H1 (cell line): ENCODE measurements around the gene IL6ST. TPM values are rescaled to one million over a fixed set of nuclear protein-coding genes. Genes with fewer than 3 reads are reported as not detected.

Source experiments
- CTCF ChIA-PET: fragments of 300-600 bp; sonication (Branson Sonifier 250); formaldehyde crosslinking; loops from one replicate; lab custom pipeline; 2021; ENCODE audit not compliant: partially characterized antibody; lab: Charles Lee
- POLR2A ChIA-PET: fragments of 300-600 bp; sonication (Branson Sonifier 250); formaldehyde crosslinking; loops from one replicate; lab custom pipeline; 2021; ENCODE audit warnings: inconsistent platforms; ENCODE audit not compliant: partially characterized antibody; lab: Charles Lee
- DNase-seq, 2 experiments: peaks; one replicate each; pipeline versions ENCODE4 v3.0.0 to v3.0.0-alpha.2; 2010 to 2022; ENCODE audit warnings: low spot score in 2 of 2, low read depth in 1 of 2, mixed read lengths in 1 of 2
- FAIRE-seq: peaks from 2 replicates; lab custom pipeline; 2011; peaks lifted over from hg19 to GRCh38; lab: Jason Lieb, UNC
- H2AFZ ChIP-seq: 2 replicates; pipeline ENCODE4 v1.8.1; 2012; ENCODE audit warnings: low read length, inconsistent platforms
- H2AK5ac ChIP-seq: 2 replicates; pipeline ENCODE4 v1.6.1; 2013; ENCODE audit warnings: low read depth, low read length
- H2BK120ac ChIP-seq: replicated peaks from 2 replicates; pipeline ENCODE3; 2013; ENCODE audit warnings: low read depth, low read length, inconsistent platforms
- H2BK12ac ChIP-seq: 2 replicates; pipeline ENCODE4 v1.6.1; 2013; ENCODE audit warnings: low read depth, low read length
- H2BK15ac ChIP-seq: 2 replicates; pipeline ENCODE4 v1.6.1; 2013; ENCODE audit warnings: low read length
- H2BK20ac ChIP-seq: 2 replicates; pipeline ENCODE4 v1.6.1; 2013; ENCODE audit warnings: low read length
- H2BK5ac ChIP-seq: 2 replicates; pipeline ENCODE4 v1.6.1; 2013; ENCODE audit warnings: low read depth, low read length
- H3K14ac ChIP-seq: 2 replicates; pipeline ENCODE4 v1.6.1; 2013; ENCODE audit warnings: inconsistent platforms; ENCODE audit not compliant: insufficient read length
- H3K18ac ChIP-seq: 2 replicates; pipeline ENCODE4 v1.6.1; 2013; ENCODE audit warnings: low read length; ENCODE audit errors: extremely low read depth
- H3K23ac ChIP-seq: 2 replicates; pipeline ENCODE4 v1.6.1; 2013; ENCODE audit warnings: inconsistent platforms; ENCODE audit not compliant: insufficient read length
- H3K23me2 ChIP-seq: 2 replicates; pipeline ENCODE4 v1.6.1; 2013; ENCODE audit warnings: low read depth, low read length
- H3K27ac ChIP-seq: 2 replicates; pipeline ENCODE4 v1.6.1; 2011; ENCODE audit warnings: low read depth, low read length, inconsistent platforms
- H3K27me3 ChIP-seq, 4 experiments: replicated peaks in 1 of 4; 1 replicate in 1 of 4; 2 replicates in 3 of 4; pipeline versions ENCODE4 v1.6.1 to v1.8.1; 2011 to 2013; ENCODE audit warnings: low read length in 3 of 4, mild to moderate bottlenecking in 3 of 4, inconsistent platforms in 2 of 4, mixed read lengths in 2 of 4, moderate library complexity in 1 of 4; ENCODE audit not compliant: control insufficient read depth in 3 of 4, insufficient read depth in 3 of 4; ENCODE audit errors: extremely low read depth in 1 of 4
- H3K36me3 ChIP-seq, 4 experiments: 2 replicates each; pipeline versions ENCODE4 v1.6.1 to v1.8.1; 2011 to 2013; ENCODE audit warnings: mild to moderate bottlenecking in 4 of 4, low read length in 3 of 4, moderate library complexity in 2 of 4, control low read depth in 1 of 4, inconsistent platforms in 1 of 4; ENCODE audit not compliant: insufficient read depth in 4 of 4, control insufficient read depth in 2 of 4
- H3K4ac ChIP-seq: replicated peaks from 2 replicates; pipeline ENCODE3; 2013; ENCODE audit warnings: low read length, low read depth, mixed read lengths, inconsistent platforms; ENCODE audit not compliant: insufficient read length
- H3K4me1 ChIP-seq, 4 experiments: replicated peaks in 1 of 4; 1 replicate in 1 of 4; 2 replicates in 3 of 4; pipeline versions ENCODE4 v1.6.1 to v1.8.1; 2011 to 2013; ENCODE audit warnings: low read length in 3 of 4, inconsistent platforms in 2 of 4, mixed read lengths in 1 of 4; ENCODE audit not compliant: insufficient read depth in 4 of 4, control insufficient read depth in 3 of 4
- H3K4me2 ChIP-seq, 2 experiments: 2 replicates each; pipeline versions ENCODE4 v1.6.1 to v1.8.1; 2011 to 2013; ENCODE audit warnings: low read depth in 2 of 2, low read length in 2 of 2, control low read depth in 1 of 2, inconsistent platforms in 1 of 2, mild to moderate bottlenecking in 1 of 2; ENCODE audit not compliant: insufficient read depth in 1 of 2
- H3K4me3 ChIP-seq, 4 experiments: fragments of 200-600, 300-600 bp in 1 of 4; sonication (generic), shearing (Covaris generic), sonication (Bioruptor Twin) in 1 of 4; 2 replicates each; pipeline versions ENCODE4 v1.5.1 to v1.8.1; 2011 to 2016; ENCODE audit warnings: low read length in 4 of 4, low read depth in 3 of 4, control low read depth in 2 of 4, inconsistent platforms in 2 of 4, mild to moderate bottlenecking in 2 of 4, mixed read lengths in 1 of 4, moderate library complexity in 1 of 4; ENCODE audit not compliant: insufficient read depth in 2 of 4; ENCODE audit errors: extremely low read depth in 1 of 4
- H3K56ac ChIP-seq: replicated peaks from 2 replicates; pipeline ENCODE3; 2013; ENCODE audit warnings: low read depth, mild to moderate bottlenecking, mixed read lengths, low read length, inconsistent platforms; ENCODE audit not compliant: insufficient read length
- H3K79me1 ChIP-seq: 2 replicates; pipeline ENCODE4 v1.6.1; 2013; ENCODE audit warnings: low read depth, low read length, control low read depth
- H3K79me2 ChIP-seq, 2 experiments: 2 replicates each; pipeline versions ENCODE4 v1.6.1 to v1.8.1; 2012 to 2013; ENCODE audit warnings: low read length in 2 of 2, mild to moderate bottlenecking in 2 of 2, inconsistent platforms in 1 of 2; ENCODE audit not compliant: insufficient read depth in 2 of 2, control insufficient read depth in 1 of 2
- H3K9ac ChIP-seq, 4 experiments: replicated peaks in 1 of 4; 1 replicate in 1 of 4; 2 replicates in 3 of 4; pipeline versions ENCODE4 v1.6.1 to v1.8.1; 2011 to 2013; ENCODE audit warnings: low read depth in 3 of 4, low read length in 3 of 4, control low read depth in 2 of 4, mild to moderate bottlenecking in 2 of 4, moderate library complexity in 2 of 4, inconsistent platforms in 1 of 4; ENCODE audit errors: extremely low read depth in 1 of 4
- H3K9me3 ChIP-seq, 2 experiments: 2 replicates each; pipeline versions ENCODE4 v1.6.1 to v1.8.1; 2012 to 2013; ENCODE audit warnings: mild to moderate bottlenecking in 2 of 2, moderate library complexity in 2 of 2, control low read depth in 1 of 2, inconsistent platforms in 1 of 2, low read depth in 1 of 2, low read length in 1 of 2, mixed read lengths in 1 of 2; ENCODE audit not compliant: insufficient read depth in 2 of 2
- H4K20me1 ChIP-seq, 2 experiments: replicated peaks in 1 of 2; 2 replicates each; pipeline versions ENCODE3 to v1.8.1; 2011 to 2013; ENCODE audit warnings: inconsistent platforms in 2 of 2, low read length in 2 of 2, mild to moderate bottlenecking in 1 of 2; ENCODE audit not compliant: insufficient read depth in 2 of 2, control insufficient read depth in 1 of 2
- H4K5ac ChIP-seq: 2 replicates; pipeline ENCODE4 v1.6.1; 2013; ENCODE audit warnings: low read length, low read depth, mixed read lengths, inconsistent platforms; ENCODE audit not compliant: insufficient read length
- H4K8ac ChIP-seq: 2 replicates; pipeline ENCODE4 v1.8.0; 2013; ENCODE audit warnings: mild to moderate bottlenecking, moderate library complexity, low read length, inconsistent platforms; ENCODE audit not compliant: insufficient read depth; ENCODE audit errors: extremely low read depth
- H4K91ac ChIP-seq: replicated peaks from 2 replicates; pipeline ENCODE3; 2013; ENCODE audit warnings: low read length, mixed read lengths, inconsistent platforms; ENCODE audit not compliant: insufficient read length
- BCL11A ChIP-seq, 2 experiments: IDR thresholded peaks; one replicate each; pipeline ENCODE4 v1.6.1; 2011; ENCODE audit warnings: low read depth in 2 of 2, low read length in 2 of 2, mild to moderate bottlenecking in 2 of 2
- BRCA1 ChIP-seq: IDR thresholded peaks from 2 replicates; pipeline ENCODE4 v1.6.1; 2012; ENCODE audit warnings: low read depth, low read length, improper control_type of control experiment
- CREB1 ChIP-seq: IDR thresholded peaks from 2 replicates; pipeline ENCODE4 v1.6.1; 2012; ENCODE audit warnings: inconsistent platforms
- EGR1 ChIP-seq: IDR thresholded peaks from 2 replicates; pipeline ENCODE4 v1.6.1; 2011; ENCODE audit warnings: low read depth, low read length, borderline replicate concordance
- KDM5A ChIP-seq: fragments of 200-600 bp; IDR thresholded peaks from 2 replicates; pipeline ENCODE4 v1.7.1; 2012; ENCODE audit warnings: mild to moderate bottlenecking, low read length, inconsistent platforms, mixed read lengths
- POLR2A ChIP-seq, 2 experiments: IDR thresholded peaks; 1 replicate in 1 of 2; 2 replicates in 1 of 2; pipeline ENCODE4 v1.6.1; 2011; ENCODE audit warnings: low read depth in 2 of 2, low read length in 2 of 2, mild to moderate bottlenecking in 2 of 2; ENCODE audit errors: control extremely low read depth in 1 of 2
- POLR2AphosphoS5 ChIP-seq: IDR thresholded peaks from 2 replicates; pipeline ENCODE4 v1.6.1; 2011; ENCODE audit warnings: low read depth, low read length
- RBBP5 ChIP-seq: IDR thresholded peaks from 2 replicates; pipeline ENCODE4 v1.7.1; 2012; ENCODE audit warnings: low read depth, mild to moderate bottlenecking, inconsistent platforms, low read length, moderate library complexity, borderline replicate concordance
- RXRA ChIP-seq: IDR thresholded peaks from 2 replicates; pipeline ENCODE4 v1.6.1; 2011; ENCODE audit warnings: low read depth, mild to moderate bottlenecking, low read length, moderate library complexity; ENCODE audit not compliant: insufficient read depth
- SIRT6 ChIP-seq: IDR thresholded peaks from one replicate; pipeline ENCODE4 v1.7.1; 2012; ENCODE audit warnings: low read length, inconsistent platforms
- SIX5 ChIP-seq: IDR thresholded peaks from 2 replicates; pipeline ENCODE4 v1.6.1; 2011; ENCODE audit warnings: mild to moderate bottlenecking, low read depth, low read length
- TCF12 ChIP-seq: IDR thresholded peaks from 2 replicates; pipeline ENCODE4 v1.6.1; 2011; ENCODE audit warnings: low read depth, mild to moderate bottlenecking, low read length
- WGBS, 2 experiments: shearing (Covaris generic) in 1 of 2; methylation state at CpG; one replicate each; pipeline versions ENCODE4 v1.1.6 to v1.1.7; 2013 to 2015; ENCODE audit warnings: low lambda C conversion rate in 2 of 2, mixed read lengths in 2 of 2, inconsistent platforms in 1 of 2, low coverage in 1 of 2, missing lambda C conversion rate in 1 of 2; ENCODE audit not compliant: insufficient replicate concordance in 2 of 2, insufficient coverage in 1 of 2, insufficient read length in 1 of 2; ENCODE audit errors: extremely low coverage in 1 of 2, missing lambda C conversion rate in 1 of 2; 5-methylcytosine and 5-hydroxymethylcytosine counted together
- polyA plus RNA-seq, 7 experiments: library from polyadenylated mRNA; depleted of rRNA in 3 of 7; stranded (reverse) in 5 of 7; unstranded in 2 of 7; fragments of >200 nt in 5 of 7; fragments of 200-250 nt in 2 of 7; gene quantifications; 1 replicate in 5 of 7; 2 replicates in 1 of 7; 4 replicates in 1 of 7; pipeline versions ENCODE4 v1.2.1 to v1.2.3, GENCODE V29; 2011 to 2013; ENCODE audit warnings: missing spikeins in 2 of 7, mixed read lengths in 2 of 7
- total RNA-seq: library from RNA; stranded (reverse); fragmentation: NEBNext Ultra II Directional; extraction: Animal tissue kit (Norgen Biotek cat#: 25700); gene quantifications from 2 replicates; pipeline ENCODE4 v1.2.1, GENCODE V29; 2021
- TF ChIP-seq, protein P1 (sequence below), 3 experiments: IDR thresholded peaks; 1 replicate in 2 of 3; 2 replicates in 1 of 3; pipeline versions ENCODE4 v1.5.1 to v1.6.1; 2011; ENCODE audit warnings: low read length in 3 of 3, mild to moderate bottlenecking in 3 of 3, inconsistent platforms in 2 of 3, low read depth in 1 of 3, moderate library complexity in 1 of 3; ENCODE audit not compliant: insufficient read depth in 1 of 3; ENCODE audit errors: control extremely low read depth in 1 of 3

The IL6ST gene
- total and polyA plus RNA-seq, 2 of the 8 experiments (the other 6 are each of a cell fraction or from before 2014, with no cell fraction given), result 1.4 to 11.1 TPM

- no peak overlapping the region for H4K5ac ChIP-seq
- H3K23ac ChIP-seq, result no peak overlapping the region
- H4K91ac ChIP-seq, result no peak overlapping the region
- 91% methylated on average over 5 of the region's 5 CpGs; no CpG with 5 or more reads in 1 of the 2 experiments for WGBS, 2 experiments
- H4K20me1 ChIP-seq, result no peaks in the 10 kb centered on the region
- no peaks in the 10 kb centered on the region for H3K23me2 ChIP-seq
- H3K9ac ChIP-seq, result no peak overlapping the region
- H3K9me3 ChIP-seq, result peaks cover 3 to 10% of the 10 kb centered on the region in 2 experiments; a peak in 1 of 4 replicates
- no peaks in the 10 kb centered on the region for H3K27me3 ChIP-seq
- no peaks in the 10 kb centered on the region for H3K4me1 ChIP-seq
- no peak overlapping the region for H2BK12ac ChIP-seq
- H2AFZ ChIP-seq, result no peak overlapping the region
- DNase-seq (no peak), FAIRE-seq (no peak)
- no peak overlapping the region for H3K14ac ChIP-seq
- CTCF ChIA-PET, result no interaction called here
- H2BK120ac ChIP-seq, result no peak overlapping the region
- no peak overlapping the region for H3K56ac ChIP-seq
- no peak overlapping the region for H3K27ac ChIP-seq
- no peaks in the 10 kb centered on the region for H3K79me2 ChIP-seq
- H4K8ac ChIP-seq, result no peak overlapping the region
- H3K79me1 ChIP-seq, result no peaks in the 10 kb centered on the region
- no peak overlapping the region for H2BK5ac ChIP-seq
- H3K36me3 ChIP-seq, result no peaks in the 10 kb centered on the region
- no peak overlapping the region for H2BK15ac ChIP-seq
- H3K4me2 ChIP-seq, result no peak overlapping the region
- H2AK5ac ChIP-seq, result no peak overlapping the region
- no peak overlapping the region for H3K4me3 ChIP-seq
- H3K4ac ChIP-seq, result no peak overlapping the region
- H2BK20ac ChIP-seq, result no peak overlapping the region
- POLR2A ChIA-PET, result interaction anchor here (1.1 kb wide), 1 partner anchor 9 kb away, joined by 3 read pairs; no protein-coding TSS in a partner anchor
- H3K18ac ChIP-seq, result no peak overlapping the region
- TF ChIP-seq BRCA1 (no peak), RBBP5 (no peak), SIX5 (no peak), RXRA (no peak), TCF12 (no peak), CREB1 (no peak), POLR2AphosphoS5 (no peak), SIRT6 (no peak), POLR2A (IDR thresholded peaks at IDR 0.05; ENCODE audit: control extremely low read depth in 1 of 2, low read depth in 2 of 2, low read length in 2 of 2) (no peak), KDM5A (no peak), BCL11A (IDR thresholded peaks at IDR 0.05; ENCODE audit: low read depth in 2 of 2, low read length in 2 of 2) (no peak), EGR1 (no peak)
- TF ChIP-seq, protein P1, sequence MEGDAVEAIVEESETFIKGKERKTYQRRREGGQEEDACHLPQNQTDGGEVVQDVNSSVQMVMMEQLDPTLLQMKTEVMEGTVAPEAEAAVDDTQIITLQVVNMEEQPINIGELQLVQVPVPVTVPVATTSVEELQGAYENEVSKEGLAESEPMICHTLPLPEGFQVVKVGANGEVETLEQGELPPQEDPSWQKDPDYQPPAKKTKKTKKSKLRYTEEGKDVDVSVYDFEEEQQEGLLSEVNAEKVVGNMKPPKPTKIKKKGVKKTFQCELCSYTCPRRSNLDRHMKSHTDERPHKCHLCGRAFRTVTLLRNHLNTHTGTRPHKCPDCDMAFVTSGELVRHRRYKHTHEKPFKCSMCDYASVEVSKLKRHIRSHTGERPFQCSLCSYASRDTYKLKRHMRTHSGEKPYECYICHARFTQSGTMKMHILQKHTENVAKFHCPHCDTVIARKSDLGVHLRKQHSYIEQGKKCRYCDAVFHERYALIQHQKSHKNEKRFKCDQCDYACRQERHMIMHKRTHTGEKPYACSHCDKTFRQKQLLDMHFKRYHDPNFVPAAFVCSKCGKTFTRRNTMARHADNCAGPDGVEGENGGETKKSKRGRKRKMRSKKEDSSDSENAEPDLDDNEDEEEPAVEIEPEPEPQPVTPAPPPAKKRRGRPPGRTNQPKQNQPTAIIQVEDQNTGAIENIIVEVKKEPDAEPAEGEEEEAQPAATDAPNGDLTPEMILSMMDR (IDR thresholded peaks at IDR 0.05; ENCODE audit: control extremely low read depth in 1 of 3, insufficient read depth in 1 of 3, low read depth in 1 of 3, low read length in 3 of 3), result no peak
These were observed 17.7 kb upstream of the IL6ST start for GRCh38 chr5:56012281-56012963.
